Peyer's patch (tissue), 4 donors: ENCODE results near the gene TP53AIP1.

Experiments used
- POLR2A ChIP-seq, 2 donors: fragments of 450-650 bp; IDR thresholded peaks; one replicate each; pipeline ENCODE4 v1.5.1; 2017; ENCODE audit warnings: antibody characterized with exemption in 2 of 2, mild to moderate bottlenecking in 2 of 2, moderate library complexity in 2 of 2
- TF ChIP-seq, protein P1 (sequence below), 6 experiments: fragments of 450-650 bp in 4 of 6; fragments of 200-600 bp in 2 of 6; sonication (generic) in 1 of 6; IDR thresholded peaks; one replicate each; pipeline ENCODE4 v1.5.1; 2017 to 2019; ENCODE audit warnings: antibody characterized with exemption in 6 of 6, mild to moderate bottlenecking in 3 of 6, moderate library complexity in 1 of 6

DNA sequence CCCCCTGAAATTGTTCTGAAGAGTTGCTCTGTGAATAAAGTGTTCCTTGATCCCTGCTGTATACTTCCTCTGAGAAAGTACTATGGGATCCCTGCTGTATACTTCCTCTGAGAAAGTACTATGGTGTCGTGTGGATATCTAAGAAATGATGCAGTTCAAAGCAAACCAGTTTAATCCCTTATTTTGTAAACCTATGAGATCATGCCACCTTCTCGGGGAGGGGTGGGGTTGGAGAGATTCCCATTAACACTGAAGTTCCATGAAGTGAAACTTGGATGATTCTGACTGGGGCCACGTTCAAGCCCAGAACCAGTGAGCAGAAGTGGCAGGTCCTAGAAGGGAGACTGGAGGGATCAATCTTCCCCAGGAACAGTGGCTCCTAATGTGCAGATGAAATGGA, 13.0 kb upstream of the TP53AIP1 start:
- no peak for TF ChIP-seq POLR2A (IDR thresholded peaks at IDR 0.05)
- TF ChIP-seq, protein P1, sequence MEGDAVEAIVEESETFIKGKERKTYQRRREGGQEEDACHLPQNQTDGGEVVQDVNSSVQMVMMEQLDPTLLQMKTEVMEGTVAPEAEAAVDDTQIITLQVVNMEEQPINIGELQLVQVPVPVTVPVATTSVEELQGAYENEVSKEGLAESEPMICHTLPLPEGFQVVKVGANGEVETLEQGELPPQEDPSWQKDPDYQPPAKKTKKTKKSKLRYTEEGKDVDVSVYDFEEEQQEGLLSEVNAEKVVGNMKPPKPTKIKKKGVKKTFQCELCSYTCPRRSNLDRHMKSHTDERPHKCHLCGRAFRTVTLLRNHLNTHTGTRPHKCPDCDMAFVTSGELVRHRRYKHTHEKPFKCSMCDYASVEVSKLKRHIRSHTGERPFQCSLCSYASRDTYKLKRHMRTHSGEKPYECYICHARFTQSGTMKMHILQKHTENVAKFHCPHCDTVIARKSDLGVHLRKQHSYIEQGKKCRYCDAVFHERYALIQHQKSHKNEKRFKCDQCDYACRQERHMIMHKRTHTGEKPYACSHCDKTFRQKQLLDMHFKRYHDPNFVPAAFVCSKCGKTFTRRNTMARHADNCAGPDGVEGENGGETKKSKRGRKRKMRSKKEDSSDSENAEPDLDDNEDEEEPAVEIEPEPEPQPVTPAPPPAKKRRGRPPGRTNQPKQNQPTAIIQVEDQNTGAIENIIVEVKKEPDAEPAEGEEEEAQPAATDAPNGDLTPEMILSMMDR (IDR thresholded peaks at IDR 0.05), result no peak
